ENCODE data around the gene GPRC5A.

GPRC5A gene

DNA sequence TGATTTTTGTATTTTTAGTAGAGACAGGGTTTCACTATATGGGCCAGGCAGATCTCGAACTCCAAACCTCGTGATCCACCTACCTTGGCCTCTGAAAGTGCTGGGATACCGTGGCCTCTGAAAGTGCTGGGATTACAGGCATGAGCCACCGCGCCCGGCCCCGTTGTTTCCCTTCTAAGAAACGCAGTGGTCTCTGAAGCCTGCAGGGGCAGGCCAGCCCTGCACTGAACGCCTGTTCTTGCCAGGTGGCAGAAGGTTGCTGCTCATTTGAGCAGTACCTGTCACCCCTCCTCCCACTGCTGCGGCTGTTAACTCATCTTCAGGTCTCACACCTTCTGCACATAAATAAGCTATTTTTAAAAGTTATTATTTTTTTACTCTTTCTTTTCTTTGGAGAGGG lies 24.3 kb downstream of the GPRC5A start:
- DNase-seq: no peak

DNA sequence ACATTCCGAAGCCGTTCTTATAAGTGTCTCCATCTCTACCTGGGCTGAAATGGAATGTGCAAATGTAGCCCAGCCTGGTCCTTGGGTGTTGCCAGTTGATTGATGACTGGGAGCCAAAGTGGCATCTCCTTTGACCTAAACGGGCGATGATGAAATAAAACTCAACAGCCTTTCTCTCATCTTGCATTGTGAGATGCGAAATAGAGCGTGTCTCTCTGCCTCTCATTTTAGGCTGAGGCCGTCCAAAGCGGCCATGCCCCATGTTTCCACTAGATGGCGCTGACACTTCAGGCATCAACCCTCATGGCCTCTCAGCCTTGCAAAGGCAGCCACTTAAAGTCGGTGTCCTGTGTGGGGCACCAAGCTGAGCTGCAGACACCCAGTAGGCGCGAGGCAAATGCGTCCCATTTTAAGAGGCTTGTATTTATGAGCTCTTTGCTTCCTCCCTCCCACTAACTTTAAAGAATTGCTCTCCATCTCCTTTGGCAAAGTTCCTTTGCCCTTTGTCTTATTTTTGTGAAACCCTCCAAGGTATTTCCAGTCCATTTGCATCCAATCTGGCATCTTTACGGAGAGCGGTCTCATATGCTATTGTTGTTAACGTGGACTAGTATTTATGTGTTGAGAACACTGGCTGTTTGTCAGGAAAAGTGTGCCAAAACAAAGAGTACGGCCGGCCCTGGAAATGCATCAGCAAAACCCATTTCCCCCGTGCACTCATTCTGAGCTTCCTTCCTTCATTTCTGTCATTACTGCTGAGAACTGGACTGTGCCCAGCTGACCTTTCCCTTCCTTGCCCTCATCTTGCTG lies 25.0 kb downstream of the GPRC5A start:
- DNase-seq: peak; percentile 78

DNA sequence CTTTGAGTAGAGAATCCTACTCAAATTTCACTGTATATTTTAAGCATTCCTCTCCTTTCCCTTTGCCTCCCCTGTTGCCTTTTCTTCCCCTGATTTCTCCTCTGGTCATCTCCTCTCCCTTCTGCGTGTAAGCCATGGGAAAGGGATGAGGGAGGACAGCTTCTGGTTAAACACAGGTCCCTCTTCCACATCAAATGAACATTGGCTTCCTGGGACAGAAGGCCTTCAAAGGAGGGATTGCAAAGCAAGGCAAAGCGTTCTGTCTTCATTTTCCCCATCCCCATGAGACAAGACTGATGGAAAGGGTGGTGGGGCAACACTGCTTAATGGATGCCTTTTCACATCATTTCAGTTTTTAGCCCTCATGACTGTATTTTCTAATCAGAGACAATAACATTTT lies 26.2 kb downstream of the GPRC5A start:
- no peak for DNase-seq

DNA sequence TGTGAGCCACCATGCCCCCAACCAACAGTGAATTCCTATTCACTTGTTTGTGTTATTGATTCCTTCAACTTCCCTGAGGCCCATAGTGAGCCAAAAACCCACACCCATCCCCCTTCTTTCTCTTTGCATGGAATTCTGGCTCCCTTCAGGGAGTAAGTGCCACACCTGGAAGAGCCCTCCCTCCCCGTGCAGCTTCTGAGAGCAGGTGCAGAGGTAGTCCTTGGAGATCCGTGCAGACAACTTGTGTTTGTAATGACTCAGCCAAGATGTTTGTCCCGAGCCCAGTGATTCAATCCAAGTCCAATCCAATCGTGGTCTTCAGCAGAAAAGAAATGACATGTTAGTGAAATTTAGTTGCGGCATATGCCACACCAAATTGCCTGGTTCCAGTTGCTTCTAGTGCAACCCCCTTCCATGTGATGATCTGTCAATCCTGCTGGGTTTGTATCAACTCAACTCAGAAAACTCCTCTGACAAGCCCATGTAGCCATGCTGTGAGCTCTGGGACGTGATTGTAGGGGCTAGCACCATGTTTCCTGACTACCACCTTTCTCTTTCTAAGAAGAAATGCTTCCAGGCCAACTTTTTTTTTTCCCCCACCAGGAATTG lies 27.5 kb downstream of the GPRC5A start:
- DNase-seq: no peak

DNA sequence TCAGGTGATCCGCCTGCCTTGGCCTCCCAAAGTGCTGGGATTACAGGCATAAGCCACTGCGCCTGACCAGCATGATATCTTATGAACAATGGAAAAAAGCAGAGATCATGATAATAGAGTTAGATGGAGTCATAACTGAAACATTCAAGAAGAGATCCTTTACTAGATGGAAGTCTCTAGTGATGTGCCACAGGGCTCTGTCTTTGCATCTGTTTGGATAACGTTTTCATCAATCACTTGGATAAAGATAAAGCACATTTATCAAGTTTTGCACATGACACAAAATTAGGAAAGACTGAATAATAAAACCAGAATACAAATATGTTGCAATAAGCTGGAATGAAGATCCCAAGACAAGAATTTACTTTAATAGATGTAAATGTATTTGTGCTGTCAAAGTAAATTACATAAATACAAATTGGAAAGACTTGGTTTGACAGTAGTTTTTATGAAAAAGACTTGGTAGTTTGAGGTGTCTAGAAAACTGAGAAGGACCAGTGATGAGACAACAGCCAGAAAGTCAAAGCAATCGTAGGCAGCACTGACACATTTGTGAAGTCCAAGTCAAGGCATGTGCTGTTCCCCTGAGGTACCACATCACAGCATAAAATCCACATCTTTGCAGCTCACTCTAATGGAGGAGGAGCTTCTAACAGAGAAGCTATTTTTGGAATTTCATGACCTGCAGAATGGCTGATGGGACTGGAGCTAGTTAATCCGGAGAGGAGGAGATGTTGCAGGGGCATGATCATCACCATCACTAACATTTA lies 28.5 kb downstream of the GPRC5A start:
- DNase-seq: no peak

DNA sequence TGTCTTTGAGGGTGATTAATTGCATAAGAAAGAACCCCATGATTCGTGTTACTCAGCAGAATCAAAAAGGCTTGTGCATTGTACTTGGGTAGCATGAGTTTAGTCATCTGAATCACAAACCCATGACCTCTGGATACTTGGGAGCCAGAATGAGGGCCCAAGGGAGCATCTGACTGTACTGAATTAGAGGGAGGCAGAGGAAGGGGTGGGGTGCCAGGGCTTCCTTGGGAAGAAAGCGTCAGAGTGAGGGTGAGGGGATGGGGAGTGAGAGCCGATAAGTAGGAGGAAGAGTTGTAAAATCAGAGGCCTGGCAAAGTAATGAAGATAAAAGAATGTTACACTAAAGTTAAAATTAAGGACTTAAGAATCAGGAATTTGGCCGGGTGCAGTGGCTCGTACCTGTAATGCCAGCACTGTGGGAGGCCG lies 30.8 kb downstream of the GPRC5A start:
- no peak for DNase-seq

DNA sequence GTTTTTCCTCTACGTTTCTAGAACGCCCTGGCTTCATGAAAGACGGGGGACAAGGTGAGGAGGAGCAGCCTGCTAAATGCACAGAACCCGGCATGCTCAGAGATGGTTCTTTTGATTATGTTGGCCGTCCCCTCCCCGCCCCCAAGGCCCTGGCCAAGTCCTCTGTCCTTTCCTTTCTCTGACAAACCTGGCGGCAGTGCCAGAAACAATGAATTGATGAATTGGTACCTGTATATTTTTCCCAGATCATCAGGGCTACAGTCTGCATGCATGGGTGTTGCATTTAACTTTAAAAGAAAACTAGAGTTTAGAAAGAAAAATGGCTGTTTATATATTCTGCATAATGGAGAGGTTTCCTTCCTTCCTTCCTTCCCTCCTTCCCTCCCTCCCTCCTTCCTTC lies 31.6 kb downstream of the GPRC5A start:
- no peak for DNase-seq

DNA sequence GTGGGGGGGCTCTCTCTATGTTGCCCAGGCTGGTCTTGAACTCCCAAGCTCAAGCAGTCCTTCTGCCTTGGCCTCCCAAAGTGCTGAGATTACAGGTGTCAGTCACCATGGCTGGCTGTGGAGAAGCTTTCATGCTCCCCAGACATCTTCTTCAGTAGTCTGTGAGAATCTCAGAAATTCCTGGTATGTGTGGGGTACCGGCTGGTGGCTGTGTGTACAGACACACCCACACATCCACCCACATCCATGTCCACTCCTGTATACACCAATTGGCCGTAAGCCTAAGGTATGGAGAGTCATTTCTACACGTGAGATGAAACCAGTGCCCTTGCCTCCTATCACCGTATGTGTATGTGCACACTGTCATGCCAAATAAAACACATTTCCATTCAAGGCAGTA lies 32.8 kb downstream of the GPRC5A start:
- no peak for DNase-seq

DNA sequence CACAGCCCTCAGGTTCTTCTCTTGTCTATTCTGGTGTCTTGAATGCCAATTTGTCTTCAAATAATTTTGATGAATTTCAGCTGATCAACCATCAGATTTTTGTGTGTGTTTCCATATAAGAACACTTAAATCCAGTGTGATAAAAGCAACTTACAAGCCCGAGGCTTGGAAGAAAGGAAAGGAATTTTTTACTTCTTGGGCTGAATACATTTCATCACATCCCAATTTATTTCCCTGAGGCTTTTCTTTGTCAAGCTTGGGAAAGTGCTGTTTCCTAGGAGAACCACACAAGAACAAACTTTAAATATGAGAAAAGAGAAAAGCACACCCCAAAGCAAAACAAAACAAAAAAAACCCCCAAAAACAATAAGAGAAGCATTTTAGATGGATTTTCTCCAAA lies 34.0 kb downstream of the GPRC5A start:
- no peak for DNase-seq

DNA sequence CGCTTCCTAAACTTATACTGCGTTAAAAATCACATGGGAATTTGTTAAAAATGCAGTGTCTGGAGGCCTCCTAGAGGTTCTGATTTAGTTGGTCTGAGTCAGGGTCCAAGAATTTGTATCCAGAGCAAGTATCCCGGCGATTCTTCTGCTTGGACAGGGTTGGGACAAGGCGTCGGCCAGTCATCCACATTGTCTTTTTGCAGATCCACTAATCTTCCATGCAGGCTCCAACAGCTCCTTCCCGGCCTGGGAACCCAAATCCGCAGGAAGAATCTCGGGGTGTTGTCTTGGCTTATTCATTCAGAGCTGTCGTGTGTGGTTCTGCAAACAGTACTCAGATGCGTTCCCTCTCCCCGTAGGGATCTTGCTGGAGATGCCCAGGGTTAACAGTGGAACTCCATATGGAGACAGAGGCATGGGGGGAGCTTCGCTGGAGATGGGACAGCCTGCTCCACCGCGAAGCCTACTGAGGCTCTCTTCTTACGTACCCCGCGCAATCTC lies 35.3 kb downstream of the GPRC5A start:
- DNase-seq: no peak

DNA sequence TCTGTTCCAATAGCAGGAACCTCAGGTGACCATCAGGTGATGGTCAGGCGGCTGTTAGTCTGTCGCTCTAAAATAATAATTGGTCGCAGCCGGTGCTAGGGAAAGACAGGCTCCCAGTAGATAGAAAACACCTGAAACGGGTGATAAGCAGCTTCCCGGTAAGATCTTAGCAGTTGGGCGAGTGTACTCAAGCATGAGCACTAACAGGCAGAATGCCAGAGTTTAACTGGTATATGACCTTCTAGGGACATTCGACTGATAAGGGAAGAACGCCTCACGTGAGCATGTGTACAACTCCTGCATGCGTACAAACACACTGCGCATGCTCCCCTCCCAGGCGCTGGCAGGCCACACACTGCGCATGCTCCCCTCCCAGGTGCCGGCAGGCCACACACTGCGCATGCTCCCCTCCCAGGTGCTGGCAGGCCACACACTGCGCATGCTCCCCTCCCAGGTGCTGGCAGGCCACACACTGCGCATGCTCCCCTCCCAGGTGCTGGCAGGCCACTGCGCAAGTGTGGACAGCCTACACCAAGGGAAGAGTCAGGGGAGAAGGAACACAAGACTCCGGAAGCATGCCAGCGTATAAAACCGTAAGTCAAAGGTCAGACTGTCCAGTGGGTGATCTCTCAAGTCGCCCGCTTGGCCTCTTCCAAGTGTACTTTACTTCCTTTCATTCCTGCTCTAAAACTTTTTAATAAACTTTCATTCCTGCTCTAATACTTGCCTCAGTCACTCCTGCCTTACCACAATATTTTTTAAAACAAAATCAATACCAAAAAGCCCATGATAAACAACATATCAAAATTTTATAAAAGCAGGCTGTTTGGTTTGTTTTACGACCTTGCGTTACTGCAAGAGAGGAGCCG lies 36.1 kb downstream of the GPRC5A start:
- DNase-seq: no peak

DNA sequence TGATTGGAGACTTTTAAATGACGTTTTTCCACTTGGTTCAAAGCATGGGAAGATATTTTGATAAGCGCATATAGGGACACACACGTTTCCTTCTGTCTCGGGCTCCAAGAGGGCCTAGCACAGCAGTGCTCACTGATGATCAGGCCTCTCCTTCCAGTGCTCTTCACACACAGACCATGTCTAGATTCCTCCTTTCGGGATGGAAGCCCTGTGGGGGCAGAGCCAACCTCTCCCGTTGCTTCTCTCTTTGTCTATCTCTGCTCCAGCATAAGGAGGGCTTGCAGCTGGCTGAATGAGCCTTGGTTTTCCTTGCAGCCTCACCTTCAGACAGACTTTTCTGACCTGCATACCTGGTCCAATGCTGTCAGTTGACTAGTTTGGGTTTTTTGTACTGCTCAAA lies 38.3 kb downstream of the GPRC5A start:
- no peak for DNase-seq

DNA sequence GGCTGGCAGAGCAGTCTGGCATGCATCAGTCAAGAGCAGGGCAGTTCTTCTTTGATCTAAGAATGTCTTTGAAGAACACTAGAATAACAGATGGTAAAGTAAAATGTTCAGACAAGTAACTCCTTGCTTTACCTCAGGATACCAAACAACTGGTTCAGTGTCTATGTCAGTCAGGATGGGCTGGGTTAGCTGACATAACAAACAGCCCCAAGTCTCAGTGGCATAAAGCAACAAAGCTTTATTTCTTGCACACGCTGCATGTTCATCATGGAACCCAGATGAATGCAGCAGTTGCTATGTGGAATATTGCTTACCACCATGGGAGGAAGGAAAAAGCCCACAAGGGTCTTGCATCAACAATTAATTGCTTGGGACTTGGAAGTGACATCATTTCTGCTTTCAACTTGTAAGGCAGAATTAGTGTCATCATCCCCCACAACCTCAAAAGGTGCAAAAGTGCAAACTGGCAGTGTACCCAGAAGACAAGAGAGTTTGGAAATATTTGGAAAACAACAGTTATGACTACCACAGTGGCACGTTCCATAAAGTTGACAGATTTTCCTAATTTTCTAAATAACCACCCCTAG lies 39.4 kb downstream of the GPRC5A start:
- DNase-seq: no peak

DNA sequence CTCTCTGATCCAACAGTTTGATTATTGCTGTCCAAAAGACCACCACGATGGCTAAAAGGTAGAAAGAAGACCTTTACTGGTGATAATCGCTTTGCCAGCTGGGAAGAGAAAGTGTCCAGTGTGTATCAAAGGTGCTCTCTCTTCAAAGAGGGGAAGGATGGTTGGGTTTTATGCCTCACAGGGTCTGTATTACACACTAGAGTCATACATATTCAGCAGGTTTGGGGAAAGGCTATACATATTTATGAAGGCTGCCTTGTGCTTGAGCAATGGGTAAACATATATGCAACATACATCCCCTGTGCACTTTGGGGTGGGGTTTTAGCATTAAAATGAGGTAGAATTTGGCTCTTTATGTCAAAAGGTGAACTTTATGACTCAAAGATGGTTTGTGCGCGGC lies 42.4 kb downstream of the GPRC5A start:
- DNase-seq: no peak

DNA sequence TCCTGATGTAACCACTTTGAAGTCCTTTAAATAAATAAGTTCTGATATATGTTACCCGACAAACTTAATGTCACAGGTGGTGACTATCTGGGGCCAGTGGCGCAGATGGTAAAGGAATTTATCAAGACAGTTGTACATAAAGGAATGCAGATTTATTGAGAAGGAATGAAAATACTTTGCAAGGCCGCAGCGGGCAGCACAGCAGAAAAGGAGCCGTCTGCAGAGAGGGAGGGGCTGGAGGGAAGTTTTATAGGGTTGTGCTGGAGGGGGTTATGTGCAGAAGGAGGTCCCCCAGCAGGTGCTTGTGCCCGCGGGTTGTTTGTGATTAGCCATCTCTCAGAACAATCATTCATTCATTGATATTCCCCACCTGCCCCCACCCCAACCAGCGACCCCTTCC lies 43.2 kb downstream of the GPRC5A start:
- DNase-seq: no peak

DNA sequence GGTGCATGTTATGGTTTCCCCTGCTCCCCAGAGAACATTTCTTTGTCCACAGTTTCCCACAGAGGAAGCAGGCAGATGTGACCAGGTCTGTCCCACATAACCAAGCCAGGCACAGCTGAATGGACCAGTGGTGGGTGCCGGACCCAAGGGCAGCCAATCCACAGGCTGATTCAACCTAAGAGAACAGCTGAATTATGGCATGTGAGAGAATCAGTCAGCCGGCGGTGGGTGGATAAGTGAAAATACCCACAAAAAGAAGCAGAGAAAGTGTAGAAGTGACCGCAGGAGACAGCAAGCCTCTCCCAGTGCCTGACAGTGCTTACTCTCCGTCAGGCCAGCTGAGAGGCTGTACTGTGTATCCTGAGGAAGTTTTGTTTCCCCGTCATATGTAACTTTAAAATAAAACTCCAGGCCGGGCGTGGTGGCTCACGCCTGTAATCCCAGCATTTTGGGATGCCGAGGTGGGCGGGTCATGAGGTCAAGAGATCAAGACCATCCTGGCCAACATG lies 45.7 kb downstream of the GPRC5A start:
- no peak for DNase-seq

DNA sequence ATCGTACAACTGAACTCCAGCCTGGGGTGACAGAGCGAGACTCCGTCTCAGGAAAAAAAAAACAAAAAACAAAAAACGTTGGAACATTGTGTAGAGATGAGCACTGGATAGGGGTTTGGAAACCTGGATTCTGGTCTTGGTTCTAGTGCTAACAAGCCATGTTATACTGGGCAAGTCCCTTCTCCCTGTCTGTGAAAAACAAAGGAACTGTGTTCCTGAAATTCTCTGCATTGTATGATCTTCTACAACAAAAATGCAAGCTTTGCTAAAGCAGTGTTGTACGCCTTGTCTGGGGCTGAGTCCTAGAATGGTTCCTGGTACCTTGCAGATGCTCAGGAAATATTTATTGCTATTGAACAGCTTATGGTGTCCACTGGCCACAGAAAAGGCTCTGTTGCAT lies 47.2 kb downstream of the GPRC5A start:
- DNase-seq: no peak

DNA sequence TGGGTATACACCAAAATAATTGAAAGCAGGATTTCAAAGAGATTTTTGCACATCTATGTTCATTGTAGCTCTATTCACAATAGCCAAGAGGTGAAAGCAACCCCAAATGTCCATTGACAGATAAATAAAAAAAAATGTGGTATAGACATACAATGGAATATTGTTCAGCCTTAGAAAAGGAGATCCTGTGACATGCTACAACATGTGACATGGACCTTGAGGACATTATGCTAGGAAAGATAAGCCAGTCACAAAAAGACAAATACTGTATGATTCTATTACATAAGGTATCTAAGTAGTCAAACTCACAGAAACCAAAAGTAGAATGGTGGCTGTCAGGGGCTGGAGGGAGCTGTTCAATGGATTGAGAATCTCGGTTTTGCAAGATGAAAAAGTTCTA lies 48.5 kb downstream of the GPRC5A start:
- DNase-seq: no peak

DNA sequence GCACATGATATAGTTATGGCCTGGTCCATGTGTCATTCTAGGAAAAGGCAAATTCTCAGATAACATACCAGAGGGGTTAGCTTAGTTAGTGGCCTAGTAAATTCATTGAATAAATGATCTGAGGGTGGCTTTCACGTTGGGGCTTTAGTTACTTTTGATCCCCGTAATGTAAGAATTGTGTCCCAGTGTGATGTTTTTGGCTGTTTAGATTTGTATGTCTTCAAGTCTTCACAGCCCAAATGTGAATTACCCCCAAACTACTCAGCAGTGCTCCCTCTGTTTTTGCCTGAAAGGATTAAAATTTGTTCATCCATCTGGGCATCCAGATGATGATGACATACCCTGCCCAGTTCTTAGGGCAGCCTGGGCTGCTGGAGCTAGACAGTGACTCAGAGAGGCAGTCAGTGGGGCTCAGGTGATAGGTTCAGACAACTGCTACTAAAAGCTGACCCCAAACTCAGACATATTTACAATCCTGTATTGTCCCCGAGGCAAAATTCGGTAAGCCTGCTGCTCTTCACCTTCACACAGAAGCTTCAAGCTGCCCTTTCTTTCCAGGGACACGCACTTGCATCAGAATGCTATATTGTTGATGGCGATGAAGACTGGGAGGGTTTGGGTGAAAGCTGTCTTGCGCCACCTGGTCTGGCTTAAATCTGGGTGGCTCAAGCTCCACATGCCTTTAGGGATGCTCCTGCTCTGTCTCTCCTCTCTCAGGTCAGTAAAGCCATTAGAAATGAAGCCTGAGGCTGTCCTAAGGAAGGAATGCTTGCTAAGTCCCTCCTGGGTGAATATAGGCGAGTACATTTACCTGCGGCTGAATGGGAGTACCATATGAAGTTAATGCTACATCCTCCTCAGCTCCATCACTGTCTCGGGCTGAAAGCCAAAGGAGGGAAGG lies 50.3 kb downstream of the GPRC5A start:
- DNase-seq: no peak

DNA sequence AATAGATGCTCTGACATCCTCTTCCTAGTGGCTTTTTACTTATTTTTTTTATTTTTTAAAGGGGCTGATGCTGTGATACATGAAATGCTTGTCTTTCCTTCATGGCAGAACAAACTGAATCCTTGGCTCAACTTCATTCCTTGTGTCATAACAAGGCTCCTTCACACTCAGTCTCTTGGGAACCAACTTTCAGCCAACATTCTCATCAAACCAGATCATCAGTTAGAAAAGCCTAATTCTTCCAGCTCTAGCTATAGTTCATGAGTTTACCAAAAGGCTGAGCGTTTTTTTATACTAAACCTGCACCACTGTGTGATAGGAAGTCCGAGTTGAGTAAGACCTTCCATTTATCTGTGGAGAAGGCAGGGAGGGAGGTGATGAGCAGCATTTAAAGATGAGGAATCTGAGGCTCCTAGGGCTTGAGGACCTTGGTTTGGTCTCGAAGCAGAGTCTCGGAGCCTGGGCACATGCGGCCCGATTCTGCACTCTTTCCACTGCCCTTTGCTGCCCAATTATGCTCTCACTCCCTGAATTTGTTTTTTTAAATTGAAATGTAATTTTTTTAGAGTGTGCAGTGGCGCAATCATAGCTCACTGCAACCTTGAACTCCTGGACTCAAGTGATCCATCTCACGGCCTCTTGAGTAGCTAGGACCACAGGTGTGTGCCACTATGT lies 52.4 kb downstream of the GPRC5A start:
- DNase-seq: no peak

All from T-helper 9 cell (primary cell).